Left ventricle myocardium inferior (tissue), 1 donor: Measurements from ENCODE around the gene REEP6. TPM values are rescaled to one million over a fixed set of nuclear protein-coding genes. Genes with fewer than 3 reads are reported as not detected.
"Not testable (repeated sequence)": the region's sequence is repeated elsewhere in the genome, so short reads cannot be mapped to it uniquely, and the experiment has no call there.

Experiments
- DNase-seq: peaks from one replicate; pipeline ENCODE4 v3.0.0-alpha.2; 2020
- H3K27ac ChIP-seq: fragments of 200-600 bp; replicated peaks from 2 replicates; pipeline ENCODE4 v1.8.0; 2021
- H3K27me3 ChIP-seq: fragments of 200-600 bp; 2 replicates; pipeline ENCODE4 v1.8.0; 2021; ENCODE audit warnings: low read depth
- H3K36me3 ChIP-seq: fragments of 200-600 bp; 2 replicates; pipeline ENCODE4 v1.8.0; 2021
- H3K4me1 ChIP-seq: fragments of 200-600 bp; 2 replicates; pipeline ENCODE4 v1.8.0; 2021
- H3K4me3 ChIP-seq: fragments of 200-600 bp; 2 replicates; pipeline ENCODE4 v1.8.0; 2021; ENCODE audit warnings: mild to moderate bottlenecking, moderate library complexity
- H3K9me3 ChIP-seq: fragments of 200-600 bp; replicated peaks from 2 replicates; pipeline ENCODE4 v1.8.0; 2021
- intact Hi-C: fragments of 100-400 bp; cut with micrococcal nuclease; formaldehyde crosslinking; loops from one replicate; pipeline ENCODE4 v1.11.0; 2022
- total RNA-seq: library from RNA; stranded (reverse); fragmentation: NEBNext Ultra II Directional; extraction: Animal tissue kit (Norgen Biotek cat#: 25700); gene quantifications from one replicate; pipeline ENCODE4 v1.2.1, GENCODE V29; 2021
- TF ChIP-seq, protein P1 (sequence below): fragments of 200-600 bp; IDR thresholded peaks from 2 replicates; pipeline ENCODE4 v1.8.0; 2021; ENCODE audit warnings: antibody characterized with exemption, mild to moderate bottlenecking, borderline replicate concordance
- donor health status: DM: no; HTN: yes; CAD: no; lungs with severe emphysema.

REEP6 gene
- total RNA-seq, 1 donor from 2014 or later = 1.9 TPM

DNA sequence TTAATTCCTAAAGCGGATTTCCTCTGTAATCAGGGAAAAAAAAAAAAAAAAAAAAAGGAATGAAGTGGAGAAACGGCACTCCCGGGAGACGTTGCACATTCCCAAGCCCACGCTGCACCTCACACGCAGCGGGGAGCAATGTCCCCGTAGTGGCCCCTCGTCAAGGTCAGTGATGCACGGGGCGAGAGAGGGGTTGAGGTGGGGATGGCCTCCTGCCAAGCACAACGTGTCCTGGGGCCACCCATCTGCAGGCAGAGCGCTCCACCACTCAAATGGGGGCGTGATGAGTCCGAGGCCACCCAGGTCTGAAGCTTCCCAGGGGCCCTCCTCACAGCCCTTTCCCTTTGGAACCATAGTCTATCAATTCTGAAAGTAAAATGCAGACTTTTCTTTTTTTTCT is 48.0 kb downstream of the REEP6 start:
- H3K36me3 ChIP-seq = no peaks in the 10 kb centered on the region
- DNase-seq = no peak
- no peak overlapping the region for H3K4me3 ChIP-seq
- intact Hi-C loops = no loop called here
- peaks cover 19% of the 10 kb centered on the region for H3K4me1 ChIP-seq
- H3K27me3 ChIP-seq = peaks cover 56% of the 10 kb centered on the region
- H3K9me3 ChIP-seq = no peaks in the 10 kb centered on the region
- no peak overlapping the region for H3K27ac ChIP-seq
- TF ChIP-seq, protein P1, sequence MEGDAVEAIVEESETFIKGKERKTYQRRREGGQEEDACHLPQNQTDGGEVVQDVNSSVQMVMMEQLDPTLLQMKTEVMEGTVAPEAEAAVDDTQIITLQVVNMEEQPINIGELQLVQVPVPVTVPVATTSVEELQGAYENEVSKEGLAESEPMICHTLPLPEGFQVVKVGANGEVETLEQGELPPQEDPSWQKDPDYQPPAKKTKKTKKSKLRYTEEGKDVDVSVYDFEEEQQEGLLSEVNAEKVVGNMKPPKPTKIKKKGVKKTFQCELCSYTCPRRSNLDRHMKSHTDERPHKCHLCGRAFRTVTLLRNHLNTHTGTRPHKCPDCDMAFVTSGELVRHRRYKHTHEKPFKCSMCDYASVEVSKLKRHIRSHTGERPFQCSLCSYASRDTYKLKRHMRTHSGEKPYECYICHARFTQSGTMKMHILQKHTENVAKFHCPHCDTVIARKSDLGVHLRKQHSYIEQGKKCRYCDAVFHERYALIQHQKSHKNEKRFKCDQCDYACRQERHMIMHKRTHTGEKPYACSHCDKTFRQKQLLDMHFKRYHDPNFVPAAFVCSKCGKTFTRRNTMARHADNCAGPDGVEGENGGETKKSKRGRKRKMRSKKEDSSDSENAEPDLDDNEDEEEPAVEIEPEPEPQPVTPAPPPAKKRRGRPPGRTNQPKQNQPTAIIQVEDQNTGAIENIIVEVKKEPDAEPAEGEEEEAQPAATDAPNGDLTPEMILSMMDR = no peak

DNA sequence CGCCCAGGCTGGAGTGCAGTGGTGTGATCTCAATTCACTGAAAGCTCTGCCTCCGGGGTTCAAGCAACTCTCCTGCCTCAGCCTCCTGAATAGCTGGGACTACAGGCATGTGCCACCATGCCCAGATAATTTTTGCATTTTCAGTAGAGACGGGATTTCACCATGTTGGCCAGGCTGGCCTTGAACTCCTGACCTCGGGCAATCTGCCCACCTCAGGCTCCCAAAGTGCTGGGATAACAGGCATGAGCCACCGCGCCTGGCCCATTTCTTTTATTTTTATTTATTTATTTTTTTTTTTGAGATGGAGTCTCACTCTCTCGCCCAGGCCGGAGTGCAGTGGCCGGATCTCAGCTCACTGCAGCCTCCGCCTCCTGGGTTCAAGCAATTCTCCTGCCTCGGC is 48.8 kb downstream of the REEP6 start:
- not testable (repeated sequence) for DNase-seq, H3K27ac ChIP-seq, H3K4me3 ChIP-seq, H3K9me3 ChIP-seq, H3K36me3 ChIP-seq
- H3K27me3 ChIP-seq = peaks cover 63% of the 10 kb centered on the region
- H3K4me1 ChIP-seq = peaks cover 19% of the 10 kb centered on the region
- intact Hi-C loops = loop anchor here (10.0 kb wide), 2 partner anchors 135 to 225 kb away; no protein-coding TSS in a partner anchor

DNA sequence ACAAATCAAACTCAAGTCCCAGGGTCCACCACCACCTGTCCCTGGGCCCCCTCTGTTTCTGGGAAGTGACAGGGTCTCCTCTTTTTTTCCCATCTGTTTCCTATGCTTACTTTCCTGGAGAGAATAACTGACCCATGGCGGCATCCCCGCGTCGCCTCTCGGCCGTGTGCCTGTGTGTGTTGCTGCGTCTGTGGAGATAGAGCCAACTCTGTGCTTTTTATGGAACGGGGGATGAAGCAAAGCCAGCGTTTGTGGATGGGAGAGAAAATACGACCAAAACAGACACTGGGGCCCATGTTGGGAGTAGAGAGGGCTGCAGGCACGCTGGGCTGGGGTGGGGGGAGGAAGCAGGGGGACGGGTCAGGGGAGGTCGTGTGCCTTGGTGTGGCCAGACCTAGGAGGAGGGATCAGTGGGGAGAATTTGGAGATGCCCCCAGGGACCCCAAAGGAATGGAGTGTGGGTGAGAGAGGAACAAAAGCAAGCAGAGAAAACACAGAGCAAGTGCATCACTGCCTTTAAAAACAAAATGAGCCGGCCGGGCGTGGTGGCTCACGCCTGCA is 49.5 kb downstream of the REEP6 start:
- peaks cover 63% of the 10 kb centered on the region for H3K27me3 ChIP-seq
- H3K4me1 ChIP-seq = peaks cover 19% of the 10 kb centered on the region
- intact Hi-C loops = loop anchor here (10.0 kb wide), 2 partner anchors 134 to 224 kb away; no protein-coding TSS in a partner anchor
- TF ChIP-seq, protein P1 = no peak
- no peak for DNase-seq
- H3K9me3 ChIP-seq = no peaks in the 10 kb centered on the region
- H3K4me3 ChIP-seq = peak overlapping the region; percentile 14
- no peaks in the 10 kb centered on the region for H3K36me3 ChIP-seq
- peak overlapping the region; percentile 36 for H3K27ac ChIP-seq

Other genes with a start within 250 kb of the REEP6 start
- gene ATP5F1D, start 249.4 kb upstream of the REEP6 start, total RNA-seq = 501 TPM
- 60.5 TPM for gene MIDN, start 242.6 kb upstream of the REEP6 start, total RNA-seq
- 229 TPM for gene CIRBP, start 221.8 kb upstream of the REEP6 start, total RNA-seq
- 12.4 TPM for gene FAM174C, start 215.7 kb upstream of the REEP6 start, total RNA-seq
- not detected for gene EFNA2, start 205.3 kb upstream of the REEP6 start, total RNA-seq
- gene NDUFS7, start 107.3 kb upstream of the REEP6 start, total RNA-seq = 380 TPM
- 77.0 TPM for gene GAMT, start 89.6 kb upstream of the REEP6 start, total RNA-seq
- gene DAZAP1, start 83.6 kb upstream of the REEP6 start, total RNA-seq = 81.8 TPM
- 588 TPM for gene RPS15, start 52.8 kb upstream of the REEP6 start, total RNA-seq
- gene APC2, start 41.1 kb upstream of the REEP6 start, total RNA-seq = 0.22 TPM
- 16.1 TPM for gene C19orf25, start 12.0 kb upstream of the REEP6 start, total RNA-seq
- gene PCSK4, start 831 bp upstream of the REEP6 start, total RNA-seq = 1.3 TPM
- gene ADAMTSL5, start 21.8 kb downstream of the REEP6 start, total RNA-seq = 36.8 TPM
- not detected for gene PLK5, start 32.9 kb downstream of the REEP6 start, total RNA-seq
- gene MEX3D, start 77.1 kb downstream of the REEP6 start, total RNA-seq = 6.4 TPM
- 48.6 TPM for gene MBD3, start 101.7 kb downstream of the REEP6 start, total RNA-seq
- 942 TPM for gene UQCR11, start 114.3 kb downstream of the REEP6 start, total RNA-seq
- 18.4 TPM for gene TCF3, start 161.4 kb downstream of the REEP6 start, total RNA-seq